PC-9 (cell line): ENCODE measurements around the gene MDC1.

Experiments
- EZH2 ChIP-seq: fragments of 200-600 bp; sonication (generic); IDR thresholded peaks from 2 replicates; pipeline ENCODE4 v1.8.0; 2017; ENCODE audit warnings: antibody characterized with exemption, low read depth
- TF ChIP-seq, protein P1 (sequence below): fragments of 200-600 bp; sonication (generic); conservative IDR thresholded peaks from 2 replicates; pipeline ENCODE4 v1.6.1; 2017; ENCODE audit warnings: mixed run types, antibody characterized with exemption, mild to moderate bottlenecking, moderate library complexity

DNA sequence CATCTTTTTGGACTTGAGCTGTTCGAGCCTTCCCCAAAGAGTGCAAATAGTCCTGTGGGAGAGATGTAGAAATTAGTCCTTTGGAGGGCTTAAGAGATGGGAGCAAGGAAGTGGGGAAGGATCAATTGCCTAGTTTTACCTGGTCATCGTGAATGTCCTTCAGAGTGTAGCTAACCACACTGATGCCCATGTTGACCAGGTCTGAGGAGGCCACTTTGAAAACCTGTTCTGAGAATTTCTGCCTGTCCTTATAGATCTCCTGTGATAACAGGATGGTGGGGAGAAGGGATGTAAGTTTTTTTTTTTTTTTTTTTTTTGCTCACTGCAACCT is 23.4 kb upstream of the MDC1 start:
- TF ChIP-seq, protein P1, sequence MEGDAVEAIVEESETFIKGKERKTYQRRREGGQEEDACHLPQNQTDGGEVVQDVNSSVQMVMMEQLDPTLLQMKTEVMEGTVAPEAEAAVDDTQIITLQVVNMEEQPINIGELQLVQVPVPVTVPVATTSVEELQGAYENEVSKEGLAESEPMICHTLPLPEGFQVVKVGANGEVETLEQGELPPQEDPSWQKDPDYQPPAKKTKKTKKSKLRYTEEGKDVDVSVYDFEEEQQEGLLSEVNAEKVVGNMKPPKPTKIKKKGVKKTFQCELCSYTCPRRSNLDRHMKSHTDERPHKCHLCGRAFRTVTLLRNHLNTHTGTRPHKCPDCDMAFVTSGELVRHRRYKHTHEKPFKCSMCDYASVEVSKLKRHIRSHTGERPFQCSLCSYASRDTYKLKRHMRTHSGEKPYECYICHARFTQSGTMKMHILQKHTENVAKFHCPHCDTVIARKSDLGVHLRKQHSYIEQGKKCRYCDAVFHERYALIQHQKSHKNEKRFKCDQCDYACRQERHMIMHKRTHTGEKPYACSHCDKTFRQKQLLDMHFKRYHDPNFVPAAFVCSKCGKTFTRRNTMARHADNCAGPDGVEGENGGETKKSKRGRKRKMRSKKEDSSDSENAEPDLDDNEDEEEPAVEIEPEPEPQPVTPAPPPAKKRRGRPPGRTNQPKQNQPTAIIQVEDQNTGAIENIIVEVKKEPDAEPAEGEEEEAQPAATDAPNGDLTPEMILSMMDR: no peak
- TF ChIP-seq EZH2: no peak
